Fibroblast of upper back skin (primary cell): ENCODE results near the gene PIK3R4.

Source experiments
- DNase-seq: peaks from one replicate; pipeline ENCODE4 v3.0.0-alpha.2; 2013

PIK3R4 gene

DNA sequence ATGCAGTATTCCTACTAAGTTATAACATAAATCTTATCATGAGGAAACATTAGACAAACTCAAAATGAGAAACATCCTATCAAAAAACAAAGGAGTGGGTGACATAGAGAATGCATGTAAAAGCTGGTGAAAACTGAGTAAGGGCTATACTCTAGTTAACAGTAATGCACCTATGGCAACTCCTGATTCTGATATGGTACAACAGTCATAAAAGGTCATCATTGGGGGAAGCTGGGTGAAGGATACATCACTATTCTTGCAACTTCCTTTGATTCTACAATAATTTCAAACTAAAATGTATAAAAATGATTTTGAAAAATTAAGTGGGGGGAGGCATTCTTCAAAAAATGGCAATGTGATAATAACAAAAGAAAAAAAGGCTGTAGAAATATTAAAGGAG is 6.8 kb downstream of the PIK3R4 start:
- DNase-seq: no peak

DNA sequence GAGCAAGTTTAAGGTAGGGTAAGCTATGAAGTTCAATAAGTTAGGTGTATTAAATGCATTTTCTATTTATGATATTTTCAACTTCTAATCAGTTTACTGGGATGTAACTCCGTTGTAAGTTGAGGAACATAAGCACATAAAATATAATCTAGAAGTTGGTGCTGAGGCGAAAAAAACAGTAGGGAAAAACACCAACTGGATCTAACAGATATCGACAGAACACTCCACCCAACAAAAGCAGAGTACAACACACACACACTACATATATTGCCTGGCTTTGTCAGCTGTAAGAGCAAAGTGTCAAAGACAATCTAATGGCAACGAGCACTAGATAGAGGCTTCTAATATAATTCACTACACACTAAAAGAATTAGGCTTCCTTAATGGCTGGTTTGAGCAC is 8.4 kb downstream of the PIK3R4 start:
- DNase-seq: no peak

DNA sequence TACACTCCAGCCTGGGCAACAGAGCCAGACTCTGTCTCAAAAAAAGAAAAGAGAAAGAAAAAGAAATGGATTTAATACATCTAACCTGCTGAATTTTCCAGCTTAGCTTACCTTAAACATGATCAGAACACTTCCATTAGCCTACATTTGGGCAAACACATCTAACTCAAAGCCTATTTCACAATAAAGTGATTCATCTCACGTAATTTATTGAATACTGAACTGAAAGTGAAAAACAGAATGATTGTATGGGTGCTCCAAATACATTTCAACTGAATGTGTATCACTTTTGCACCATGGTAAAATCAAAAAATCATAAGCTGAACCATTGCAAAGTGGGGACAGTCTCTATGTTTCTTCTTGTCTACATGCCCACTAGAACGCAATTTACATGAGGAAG is 9.0 kb downstream of the PIK3R4 start:
- no peak for DNase-seq

DNA sequence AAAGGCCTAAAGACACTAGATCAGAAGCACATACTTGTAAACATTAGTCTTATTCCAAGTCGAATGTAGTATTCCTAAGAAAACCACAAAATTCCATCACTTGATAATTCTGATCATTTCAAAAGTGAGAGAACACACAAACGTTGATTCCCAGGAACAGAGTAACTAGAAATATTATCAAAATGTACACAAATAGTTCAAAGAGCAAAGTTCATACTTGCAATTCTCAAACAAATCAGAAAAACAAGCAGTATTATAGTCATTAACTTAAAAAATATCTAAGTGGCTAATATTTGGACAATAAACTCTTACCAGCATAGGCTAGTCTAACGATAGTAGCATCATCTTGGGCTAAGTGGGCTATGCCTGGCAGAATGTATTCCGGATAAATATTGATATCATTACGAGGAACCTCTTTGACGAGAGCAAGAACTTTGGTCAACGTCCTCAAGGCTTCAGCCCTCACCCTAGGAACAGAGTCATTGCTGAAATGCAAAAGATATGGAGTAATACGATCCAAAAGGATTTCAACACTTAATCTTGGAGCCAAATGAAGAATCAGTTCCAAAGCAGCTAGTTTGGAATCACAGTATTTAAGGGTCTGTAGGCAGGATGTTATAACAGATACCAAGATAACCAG is 13.3 kb downstream of the PIK3R4 start:
- DNase-seq: no peak

DNA sequence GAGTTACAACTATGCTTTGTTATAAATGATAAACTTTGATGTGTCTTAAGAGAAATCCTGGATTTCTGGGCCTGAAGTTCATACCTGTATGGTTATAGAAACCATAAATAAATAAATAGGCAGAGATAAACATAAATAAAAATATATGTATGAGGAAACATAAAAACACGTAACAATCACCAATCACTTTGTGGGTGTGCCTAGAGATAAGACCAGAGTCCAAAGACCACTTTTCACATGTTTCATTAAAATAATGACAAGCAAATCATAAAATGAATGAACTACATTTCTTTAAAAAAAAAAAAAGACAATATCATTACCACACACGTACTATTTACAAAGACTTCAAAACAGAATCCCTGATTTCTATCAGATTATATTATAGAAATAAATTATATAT is 14.1 kb downstream of the PIK3R4 start:
- no peak for DNase-seq

DNA sequence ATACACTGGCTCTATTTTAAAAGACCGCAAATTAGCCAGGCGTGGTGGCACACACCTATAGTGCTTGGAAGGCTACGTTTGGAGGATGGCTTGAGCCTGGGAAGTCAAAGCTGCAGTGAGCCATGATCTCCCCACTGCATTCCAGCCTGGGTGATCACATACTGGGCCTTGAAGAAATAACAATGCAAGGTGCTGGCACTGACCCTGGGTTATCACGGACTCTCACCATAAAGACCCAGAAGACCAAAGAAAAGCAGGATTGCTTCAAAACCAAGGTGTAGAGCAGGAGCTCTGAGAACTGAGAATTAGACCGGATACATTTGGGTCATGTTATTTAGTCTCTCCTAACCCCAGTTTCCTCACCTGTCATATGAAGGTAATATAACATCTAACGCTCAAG is 14.8 kb downstream of the PIK3R4 start:
- no peak for DNase-seq

DNA sequence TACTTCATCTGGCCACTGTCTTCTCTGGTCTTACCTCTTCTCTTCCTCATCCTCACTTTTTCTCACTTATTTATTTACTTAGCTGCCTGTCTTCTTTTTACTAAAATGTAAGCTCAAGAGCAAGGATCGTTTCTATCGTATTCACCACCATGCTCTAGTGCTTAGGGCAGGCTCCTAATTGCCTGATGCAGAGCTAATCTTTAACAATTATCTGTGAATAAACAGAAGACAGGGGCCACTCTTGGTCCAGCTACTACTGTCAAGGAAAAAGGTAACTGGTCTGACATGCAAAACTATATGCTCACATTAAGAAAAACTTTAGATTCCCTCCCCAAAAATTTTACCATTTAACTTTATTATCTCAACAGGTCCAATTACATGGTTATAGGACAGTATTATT is 17.5 kb downstream of the PIK3R4 start:
- no peak for DNase-seq

DNA sequence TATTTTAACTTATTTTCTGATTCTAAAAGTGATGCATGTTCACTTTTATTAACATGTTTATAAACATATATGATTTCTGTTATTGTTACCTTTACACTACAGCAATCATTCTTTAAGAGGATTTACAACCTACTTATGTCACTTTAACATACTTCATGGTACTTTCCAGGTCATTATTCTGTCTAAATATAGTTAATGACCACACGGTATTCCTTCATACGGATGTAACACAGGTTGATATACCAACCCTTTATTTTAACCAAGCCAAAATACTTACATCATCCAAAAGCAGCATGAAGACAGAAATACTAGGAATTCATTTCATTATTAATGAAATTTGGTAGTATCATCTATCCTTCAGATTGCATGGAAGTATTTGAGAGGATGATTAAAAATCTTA is 18.6 kb downstream of the PIK3R4 start:
- DNase-seq: no peak

DNA sequence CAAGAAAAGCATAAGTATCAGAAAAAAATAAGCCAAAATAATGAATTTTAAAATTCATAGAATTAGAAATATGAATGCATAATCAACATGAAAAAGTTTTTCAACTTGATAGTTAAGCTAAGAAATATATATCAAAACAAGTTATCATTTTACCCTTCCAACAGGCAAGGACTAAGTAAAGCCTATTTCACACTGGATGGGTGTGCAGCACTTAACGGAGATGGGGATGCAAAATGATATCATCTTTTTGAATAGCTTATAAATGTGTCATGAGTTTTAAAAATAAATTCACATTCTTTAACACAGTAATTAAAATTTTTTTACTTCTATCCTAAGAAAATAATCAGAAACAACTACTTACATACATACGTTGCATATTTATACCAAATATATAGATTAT is 20.9 kb downstream of the PIK3R4 start:
- peak; percentile 19 for DNase-seq

DNA sequence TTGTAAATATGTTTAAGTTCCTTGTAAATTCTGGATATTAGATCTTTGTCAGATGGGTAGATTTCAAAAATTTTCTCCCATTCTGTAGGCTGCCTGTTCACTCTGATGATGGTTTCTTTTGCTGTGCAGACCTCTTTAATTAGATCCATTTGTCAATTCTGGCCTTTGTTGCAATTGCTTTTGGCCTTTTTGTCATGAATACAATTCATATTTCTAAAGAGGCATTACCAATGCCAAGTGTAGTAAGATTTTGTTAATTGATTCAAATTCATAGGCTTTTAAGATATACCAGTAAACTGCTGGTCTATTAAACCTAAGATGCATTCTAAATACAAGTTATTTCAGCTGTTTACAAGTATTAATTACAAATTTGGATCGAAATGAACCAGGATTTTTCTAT is 31.0 kb downstream of the PIK3R4 start:
- no peak for DNase-seq

DNA sequence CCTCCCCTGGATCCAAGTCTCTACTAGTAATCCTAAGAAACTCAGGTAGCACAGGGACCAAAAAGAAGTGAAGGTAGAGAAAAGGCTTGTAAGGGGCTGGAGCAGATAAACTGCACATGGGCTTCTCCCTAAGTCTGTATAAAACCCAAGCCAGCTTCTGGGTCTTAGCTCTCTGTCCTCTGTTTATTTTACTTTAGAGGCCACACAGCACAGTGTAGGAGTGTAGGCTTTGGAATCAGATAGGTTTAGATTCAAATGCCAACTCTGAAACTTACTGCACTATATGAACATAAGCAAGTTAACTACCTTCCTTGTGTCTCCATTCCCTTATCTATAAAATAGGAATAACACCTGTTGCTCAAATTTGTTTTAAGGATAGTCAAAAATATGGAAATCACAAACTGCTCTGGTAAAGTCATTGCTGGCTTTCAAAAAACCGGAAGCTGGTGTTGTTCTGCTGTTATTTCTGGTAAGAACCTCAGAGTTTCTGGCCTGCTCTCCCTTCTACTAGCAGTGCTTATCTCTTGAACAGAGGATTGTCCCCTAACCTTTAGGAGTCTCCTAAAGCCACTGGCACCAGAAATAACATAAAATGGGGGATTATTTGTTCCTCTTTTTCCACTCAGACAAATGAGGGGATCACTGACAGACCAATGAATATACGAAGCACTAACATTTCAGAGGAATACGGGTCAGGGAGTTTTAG is 33.8 kb downstream of the PIK3R4 start:
- DNase-seq: no peak

DNA sequence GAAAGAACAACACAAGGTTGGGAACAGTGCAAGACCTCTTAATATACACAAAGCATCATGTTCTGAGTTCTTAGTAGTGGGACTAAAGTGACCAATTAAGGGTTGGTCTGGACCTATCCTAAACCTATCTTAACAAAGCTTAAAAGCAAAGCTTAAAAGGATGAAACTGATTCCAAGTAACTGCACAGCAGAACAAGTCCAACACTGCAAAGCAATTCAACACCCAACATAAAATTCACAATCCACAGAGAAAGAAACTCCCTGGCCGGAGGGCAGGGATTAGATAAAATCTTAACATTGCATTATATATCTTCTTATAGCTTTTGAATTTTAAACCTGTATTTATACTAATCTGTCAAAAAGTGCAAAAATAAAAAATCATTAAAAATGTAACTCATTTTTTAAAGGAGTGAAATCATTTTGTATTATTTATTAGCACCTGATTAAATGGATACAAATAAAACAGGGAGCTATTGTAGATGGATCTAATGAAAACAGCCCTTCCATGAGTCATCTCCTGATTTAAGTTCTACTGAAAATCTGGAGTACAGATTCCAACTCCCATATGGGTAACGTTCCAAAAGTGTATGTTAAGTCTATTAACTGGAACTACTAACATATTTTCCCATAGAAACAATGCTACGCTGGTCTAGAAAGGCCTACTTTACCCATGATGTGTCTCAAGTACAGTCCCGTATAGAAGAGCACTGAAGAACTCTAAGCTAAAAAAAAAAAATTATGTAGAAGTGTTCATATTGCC is 34.9 kb downstream of the PIK3R4 start:
- peak; percentile 40 for DNase-seq

DNA sequence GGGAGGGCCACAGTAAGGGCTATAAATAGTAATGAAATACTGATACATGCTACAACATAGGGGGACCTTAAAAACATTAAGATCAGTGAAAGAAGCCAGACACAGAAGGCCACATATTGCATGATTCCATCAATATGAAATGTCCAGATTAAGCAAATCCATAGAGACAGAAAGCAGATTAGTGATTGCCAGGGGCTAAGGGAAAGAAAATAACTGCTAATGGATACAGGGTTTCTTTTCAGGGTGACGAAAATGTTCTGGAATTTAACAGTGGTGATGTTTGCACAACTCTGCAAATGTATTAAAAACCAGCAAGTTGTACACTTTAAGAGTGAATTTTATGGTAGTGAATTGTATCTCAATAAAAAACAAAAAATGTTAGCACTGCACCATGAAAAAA is 37.0 kb downstream of the PIK3R4 start:
- peak; percentile 30 for DNase-seq

DNA sequence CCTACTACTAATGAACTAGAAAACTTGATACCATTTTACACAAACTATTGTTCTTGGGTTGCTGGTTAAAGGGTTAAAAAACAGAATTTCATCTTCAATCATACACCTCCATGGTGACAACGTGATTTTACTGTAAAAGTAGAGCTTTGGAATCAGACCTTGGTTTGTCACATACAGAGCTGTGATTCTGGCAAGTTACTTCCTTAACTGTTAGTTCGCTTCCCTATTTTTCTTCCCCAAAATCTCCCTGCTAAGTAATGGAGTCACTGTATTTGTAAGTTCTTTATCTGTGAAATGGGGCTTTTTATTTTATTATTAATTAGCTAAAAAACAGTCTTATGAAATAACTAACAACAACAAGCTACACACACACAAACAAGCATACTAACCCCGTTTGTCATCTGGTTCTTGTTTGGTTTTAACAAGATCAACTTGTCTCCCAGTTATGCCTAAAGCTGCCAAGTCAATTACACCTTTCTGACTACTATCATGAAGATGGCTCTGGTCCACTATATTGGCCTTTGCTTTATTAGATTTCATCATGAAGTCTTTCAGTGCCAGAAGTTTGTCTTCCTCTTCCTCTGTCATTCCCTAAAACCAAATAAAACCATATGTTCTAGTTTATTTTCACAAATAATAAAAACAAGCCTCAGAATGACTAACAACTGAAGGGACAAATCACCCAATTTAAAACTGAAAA is 38.6 kb downstream of the PIK3R4 start:
- no peak for DNase-seq

DNA sequence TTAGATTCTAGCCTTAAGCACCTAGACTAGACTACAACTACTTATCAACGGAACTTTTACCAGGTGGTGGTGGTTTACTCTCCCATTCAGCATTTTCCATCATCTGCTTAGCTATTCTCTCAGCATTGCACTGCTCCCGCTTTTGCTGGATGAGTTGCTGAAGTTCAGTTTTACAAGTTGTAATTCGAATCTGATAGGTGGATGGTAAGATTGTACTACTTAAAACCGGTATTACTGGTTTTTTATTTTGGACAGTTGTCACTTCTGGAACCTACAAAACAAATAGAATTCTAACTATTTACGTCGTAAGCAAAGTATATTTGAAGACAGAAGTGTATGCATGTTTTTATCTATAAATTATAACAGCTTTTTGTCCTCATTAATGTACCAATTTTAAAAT is 41.1 kb downstream of the PIK3R4 start:
- DNase-seq: no peak

DNA sequence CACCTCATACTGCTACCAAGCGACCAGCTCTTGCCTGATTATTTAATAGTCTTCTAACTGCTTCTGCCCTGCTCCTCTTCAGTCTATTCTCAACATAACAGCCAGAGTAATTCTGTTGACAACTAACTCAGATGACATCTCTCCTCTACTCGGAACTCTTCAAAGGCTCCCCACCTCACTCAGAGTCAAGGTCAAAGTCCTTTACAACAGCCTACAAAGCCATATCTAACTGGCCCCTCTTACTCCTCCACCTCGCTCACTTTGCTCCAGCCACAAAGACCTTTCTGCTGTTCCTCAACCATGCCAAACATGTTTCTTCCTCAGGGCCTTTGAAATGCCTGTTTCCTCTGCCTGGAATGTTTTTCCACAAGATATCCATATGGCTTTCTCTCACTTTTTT is 43.6 kb downstream of the PIK3R4 start:
- no peak for DNase-seq

DNA sequence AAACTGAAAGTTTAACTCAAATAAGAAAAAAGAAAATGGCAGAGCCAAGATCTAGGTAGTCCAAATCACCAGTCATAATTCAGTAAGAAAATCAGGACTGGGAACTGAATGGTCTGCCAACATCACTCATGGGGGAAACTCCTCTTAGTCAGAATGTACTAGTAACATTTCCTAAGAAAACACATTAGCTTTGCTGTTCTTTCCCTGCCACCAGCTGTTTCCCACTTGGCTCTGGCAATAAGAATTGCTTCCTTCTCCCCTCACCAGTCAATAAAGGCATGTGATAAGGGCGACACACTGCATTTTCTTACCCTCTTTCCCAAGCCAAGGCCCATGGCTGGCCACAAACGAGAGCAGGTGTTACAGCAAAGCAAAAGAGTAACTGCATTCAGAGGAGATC is 46.1 kb downstream of the PIK3R4 start:
- no peak for DNase-seq

DNA sequence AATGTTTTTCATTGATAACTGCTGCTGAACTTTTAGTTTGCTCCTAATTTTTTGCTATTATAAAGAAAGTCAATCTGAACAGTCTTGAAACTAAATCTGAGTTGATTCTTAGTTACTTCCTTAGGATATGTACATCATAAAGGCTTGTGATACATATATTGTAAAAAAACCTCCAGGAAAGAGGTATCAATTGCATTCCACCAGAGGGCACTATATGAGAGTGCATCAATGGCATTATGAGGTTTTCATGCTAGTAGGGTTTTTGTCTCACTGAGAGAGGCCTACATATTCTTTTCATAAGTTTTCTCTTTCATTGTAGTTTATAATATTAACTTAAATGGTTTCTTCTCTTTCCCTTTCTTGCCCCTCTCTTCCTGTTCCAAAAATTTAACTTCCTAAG is 46.9 kb downstream of the PIK3R4 start:
- DNase-seq: no peak

DNA sequence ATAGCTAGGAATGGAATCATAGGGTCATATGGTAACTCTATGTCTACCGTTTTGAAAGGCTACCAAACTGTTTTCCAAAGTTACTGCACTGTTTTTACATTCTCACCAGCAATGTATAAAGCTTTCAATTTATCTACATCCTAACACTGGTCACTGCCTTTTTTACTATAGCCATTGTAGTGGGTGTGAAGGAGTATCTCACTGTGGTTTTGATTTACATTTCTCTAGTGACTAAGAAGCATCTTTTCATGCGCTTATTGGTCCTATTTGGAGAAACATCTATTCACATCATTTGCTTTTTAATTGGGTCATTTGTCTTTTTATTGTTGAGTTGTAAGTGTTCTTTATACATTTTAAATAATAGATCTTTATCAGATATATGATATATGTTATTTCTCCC is 53.3 kb downstream of the PIK3R4 start:
- no peak for DNase-seq

DNA sequence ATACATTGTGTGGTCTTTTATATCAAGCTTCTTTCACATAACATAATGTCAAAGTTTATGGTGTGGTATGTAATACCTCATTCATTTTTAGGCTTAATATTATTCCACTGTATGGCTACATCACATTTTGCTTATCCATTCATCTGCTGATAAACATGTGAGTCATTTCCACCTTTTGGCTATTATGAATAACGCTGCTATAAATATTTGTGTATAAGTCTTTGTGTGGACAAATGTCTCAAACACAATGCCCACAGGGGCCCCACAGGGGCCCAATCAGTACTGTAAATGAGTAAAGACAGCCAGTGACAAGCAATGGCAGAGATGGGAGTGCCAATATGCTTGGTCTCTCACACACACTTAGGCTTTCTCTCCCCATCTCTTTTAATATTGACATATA is 54.2 kb downstream of the PIK3R4 start:
- no peak for DNase-seq

DNA sequence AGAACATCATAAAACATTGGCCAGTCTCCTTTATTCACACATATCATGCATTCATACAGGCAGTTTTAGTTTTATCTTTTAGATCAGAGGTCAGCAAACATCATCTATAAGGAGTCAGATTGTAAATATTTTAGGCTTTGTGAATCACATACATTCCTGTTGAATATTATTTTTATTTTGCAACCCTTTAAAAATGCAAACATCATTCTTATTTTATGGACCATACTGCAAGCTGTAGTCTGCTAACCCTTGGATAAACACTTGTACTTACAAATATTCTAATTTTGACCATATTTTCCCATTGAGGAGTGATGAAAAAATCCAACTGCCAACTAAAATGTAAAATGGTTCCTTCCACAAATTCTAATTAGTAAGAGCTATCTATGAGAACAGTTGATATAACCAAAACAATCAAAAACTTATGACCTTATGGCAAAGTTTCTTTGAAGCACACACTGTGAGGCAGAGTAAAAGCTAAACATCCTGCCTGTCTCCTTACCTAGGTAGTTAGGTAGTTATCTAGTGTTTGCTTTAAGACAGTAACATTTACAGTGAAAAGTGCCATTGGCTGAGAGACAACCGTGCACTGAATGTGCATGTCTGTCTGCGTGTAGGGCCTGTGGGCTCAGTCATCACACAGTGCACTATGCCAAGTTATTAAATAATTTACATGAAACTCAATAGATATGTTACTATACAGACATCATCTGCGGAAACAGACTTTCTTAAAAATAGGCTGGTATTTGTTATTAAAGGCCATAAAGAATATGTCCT is 57.7 kb downstream of the PIK3R4 start:
- no peak for DNase-seq

DNA sequence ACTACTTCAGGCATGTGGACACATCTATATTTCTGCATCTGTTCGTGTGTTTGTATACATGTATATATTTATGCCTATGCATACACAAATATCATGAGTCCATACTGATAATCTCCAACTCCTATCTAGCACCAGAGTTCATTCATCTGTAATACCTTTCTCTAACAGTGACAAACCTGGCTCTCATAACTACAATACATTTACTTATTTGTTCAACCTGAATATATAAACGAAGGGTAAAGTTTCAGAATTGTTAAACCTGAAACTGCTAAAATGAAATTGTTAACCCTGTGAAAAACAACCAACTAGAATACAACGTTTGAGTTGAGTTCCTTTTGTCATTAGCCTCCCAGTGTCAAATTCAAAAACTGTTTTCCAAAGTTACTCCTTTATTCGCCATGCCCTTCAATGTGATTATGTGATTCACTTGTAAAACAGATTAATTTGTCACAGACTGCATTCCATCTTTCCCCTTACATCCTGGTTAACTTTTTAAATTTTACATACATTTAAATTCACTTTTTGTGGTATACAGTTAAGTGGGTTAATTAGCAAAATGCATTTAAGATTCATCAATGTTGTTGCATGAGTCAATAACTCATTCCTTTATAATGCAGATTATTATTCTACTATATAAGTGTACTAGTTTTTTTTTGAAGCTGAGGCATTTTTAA is 58.5 kb downstream of the PIK3R4 start:
- DNase-seq: no peak
